DOHH2 (cell line): ENCODE data around the gene ZNF398.

Experiments used
- H3F3A ChIP-seq: fragments of 200-600 bp; sonication (generic), shearing (Covaris generic); 2 replicates; pipeline ENCODE4 v1.6.0; 2016; ENCODE audit warnings: antibody characterized with exemption, mild to moderate bottlenecking; ENCODE audit not compliant: control insufficient read depth, insufficient read depth
- H3K27ac ChIP-seq: fragments of 200-600 bp; sonication (generic); 2 replicates; pipeline ENCODE4 v1.5.1; 2014; ENCODE audit warnings: low read depth, mild to moderate bottlenecking, low read length, moderate library complexity
- H3K27me3 ChIP-seq: fragments of 200-600 bp; sonication (generic); 2 replicates; pipeline ENCODE4 v1.6.1; 2014; ENCODE audit warnings: mild to moderate bottlenecking, low read length, mixed read lengths; ENCODE audit not compliant: control insufficient read depth
- H3K36me3 ChIP-seq: fragments of 200-600 bp; sonication (generic); 2 replicates; pipeline ENCODE4 v1.6.1; 2014; ENCODE audit warnings: mild to moderate bottlenecking, low read length, moderate library complexity, mixed read lengths; ENCODE audit not compliant: control insufficient read depth
- H3K4me1 ChIP-seq: fragments of 200-600 bp; sonication (generic); 2 replicates; pipeline ENCODE4 v1.6.1; 2014; ENCODE audit warnings: mild to moderate bottlenecking, low read length, mixed read lengths; ENCODE audit not compliant: control insufficient read depth
- H3K4me2 ChIP-seq: fragments of 200-600 bp; sonication (generic); 2 replicates; pipeline ENCODE4 v1.6.0; 2014; ENCODE audit warnings: mild to moderate bottlenecking, low read length, moderate library complexity
- H3K4me3 ChIP-seq: fragments of 200-600 bp; sonication (generic); 2 replicates; pipeline ENCODE4 v1.5.1; 2014; ENCODE audit warnings: mild to moderate bottlenecking, low read length, mixed read lengths
- H3K79me2 ChIP-seq: fragments of 200-600 bp; sonication (generic); 2 replicates; pipeline ENCODE4 v1.6.1; 2014; ENCODE audit warnings: mild to moderate bottlenecking, low read length, mixed read lengths; ENCODE audit not compliant: control insufficient read depth
- H3K9me2 ChIP-seq: fragments of 200-600 bp; sonication (generic); replicated peaks from 2 replicates; pipeline ENCODE4 v1.6.1; 2014; ENCODE audit warnings: mild to moderate bottlenecking, low read length, mixed read lengths; ENCODE audit not compliant: control insufficient read depth
- H3K9me3 ChIP-seq: fragments of 200-600 bp; sonication (generic); 2 replicates; pipeline ENCODE4 v1.6.1; 2014; ENCODE audit warnings: antibody characterized with exemption, low read length, mixed read lengths; ENCODE audit not compliant: control insufficient read depth, insufficient read depth
- H4K20me1 ChIP-seq: fragments of 200-600 bp; sonication (generic); 2 replicates; pipeline ENCODE4 v1.6.0; 2014; ENCODE audit warnings: low read depth, mild to moderate bottlenecking, antibody characterized with exemption, low read length, moderate library complexity; ENCODE audit not compliant: control insufficient read depth, insufficient read depth
- EZH2phosphoT487 ChIP-seq: fragments of 200-600 bp; sonication (generic); IDR thresholded peaks from 2 replicates; pipeline ENCODE4 v1.6.1; 2017; ENCODE audit warnings: borderline replicate concordance, mild to moderate bottlenecking, antibody characterized with exemption, low read length, moderate library complexity, mixed read lengths
- TF ChIP-seq, protein P1 (sequence below): fragments of 200-600 bp; sonication (generic); IDR thresholded peaks from one replicate; pipeline ENCODE4 v1.5.1; 2014; ENCODE audit warnings: antibody characterized with exemption, mild to moderate bottlenecking, low read depth, low read length; ENCODE audit not compliant: poor library complexity, severe bottlenecking

ZNF398 gene

DNA sequence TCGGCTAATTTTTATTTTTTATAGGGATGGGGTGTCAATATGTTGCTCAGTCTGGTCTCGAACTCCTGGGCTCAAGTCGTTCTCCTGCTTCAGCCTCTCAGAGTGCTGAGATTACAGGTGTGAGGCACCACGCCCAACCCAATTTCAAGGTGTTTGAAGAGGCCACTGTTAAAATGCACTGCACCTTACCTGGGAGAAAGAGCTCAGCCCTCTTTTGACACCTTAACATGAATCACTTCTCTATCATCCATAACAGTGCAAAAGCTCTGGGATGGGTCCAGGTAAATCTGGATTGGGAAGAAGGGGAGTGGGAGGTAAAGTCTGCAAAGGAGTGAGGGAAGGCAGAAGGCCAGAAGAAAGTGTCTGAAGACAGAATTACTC is 47.5 kb downstream of the ZNF398 start:
- H3K27me3 ChIP-seq, result 0 out of 2 replicates have a peak, but pooled peaks cover under 1% of the 10 kb centered on the region
- peak overlapping the region; percentile 93 for H3K4me2 ChIP-seq
- H3K36me3 ChIP-seq, result peaks cover 27% of the 10 kb centered on the region
- 0 out of 2 replicates have a peak overlapping the region, but pooled peaks have one; percentile 63 for H3K27ac ChIP-seq
- H3K4me3 ChIP-seq, result peak overlapping the region; percentile 93
- H4K20me1 ChIP-seq, result no peaks in the 10 kb centered on the region
- H3K9me2 ChIP-seq, result no peaks in the 10 kb centered on the region
- peaks cover 9% of the 10 kb centered on the region for H3F3A ChIP-seq
- TF ChIP-seq EZH2phosphoT487, result no peak
- TF ChIP-seq, protein P1, sequence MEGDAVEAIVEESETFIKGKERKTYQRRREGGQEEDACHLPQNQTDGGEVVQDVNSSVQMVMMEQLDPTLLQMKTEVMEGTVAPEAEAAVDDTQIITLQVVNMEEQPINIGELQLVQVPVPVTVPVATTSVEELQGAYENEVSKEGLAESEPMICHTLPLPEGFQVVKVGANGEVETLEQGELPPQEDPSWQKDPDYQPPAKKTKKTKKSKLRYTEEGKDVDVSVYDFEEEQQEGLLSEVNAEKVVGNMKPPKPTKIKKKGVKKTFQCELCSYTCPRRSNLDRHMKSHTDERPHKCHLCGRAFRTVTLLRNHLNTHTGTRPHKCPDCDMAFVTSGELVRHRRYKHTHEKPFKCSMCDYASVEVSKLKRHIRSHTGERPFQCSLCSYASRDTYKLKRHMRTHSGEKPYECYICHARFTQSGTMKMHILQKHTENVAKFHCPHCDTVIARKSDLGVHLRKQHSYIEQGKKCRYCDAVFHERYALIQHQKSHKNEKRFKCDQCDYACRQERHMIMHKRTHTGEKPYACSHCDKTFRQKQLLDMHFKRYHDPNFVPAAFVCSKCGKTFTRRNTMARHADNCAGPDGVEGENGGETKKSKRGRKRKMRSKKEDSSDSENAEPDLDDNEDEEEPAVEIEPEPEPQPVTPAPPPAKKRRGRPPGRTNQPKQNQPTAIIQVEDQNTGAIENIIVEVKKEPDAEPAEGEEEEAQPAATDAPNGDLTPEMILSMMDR, result no peak
- peaks cover 31% of the 10 kb centered on the region for H3K4me1 ChIP-seq
- H3K79me2 ChIP-seq, result peaks cover 48% of the 10 kb centered on the region
- H3K9me3 ChIP-seq, result no peaks in the 10 kb centered on the region

DNA sequence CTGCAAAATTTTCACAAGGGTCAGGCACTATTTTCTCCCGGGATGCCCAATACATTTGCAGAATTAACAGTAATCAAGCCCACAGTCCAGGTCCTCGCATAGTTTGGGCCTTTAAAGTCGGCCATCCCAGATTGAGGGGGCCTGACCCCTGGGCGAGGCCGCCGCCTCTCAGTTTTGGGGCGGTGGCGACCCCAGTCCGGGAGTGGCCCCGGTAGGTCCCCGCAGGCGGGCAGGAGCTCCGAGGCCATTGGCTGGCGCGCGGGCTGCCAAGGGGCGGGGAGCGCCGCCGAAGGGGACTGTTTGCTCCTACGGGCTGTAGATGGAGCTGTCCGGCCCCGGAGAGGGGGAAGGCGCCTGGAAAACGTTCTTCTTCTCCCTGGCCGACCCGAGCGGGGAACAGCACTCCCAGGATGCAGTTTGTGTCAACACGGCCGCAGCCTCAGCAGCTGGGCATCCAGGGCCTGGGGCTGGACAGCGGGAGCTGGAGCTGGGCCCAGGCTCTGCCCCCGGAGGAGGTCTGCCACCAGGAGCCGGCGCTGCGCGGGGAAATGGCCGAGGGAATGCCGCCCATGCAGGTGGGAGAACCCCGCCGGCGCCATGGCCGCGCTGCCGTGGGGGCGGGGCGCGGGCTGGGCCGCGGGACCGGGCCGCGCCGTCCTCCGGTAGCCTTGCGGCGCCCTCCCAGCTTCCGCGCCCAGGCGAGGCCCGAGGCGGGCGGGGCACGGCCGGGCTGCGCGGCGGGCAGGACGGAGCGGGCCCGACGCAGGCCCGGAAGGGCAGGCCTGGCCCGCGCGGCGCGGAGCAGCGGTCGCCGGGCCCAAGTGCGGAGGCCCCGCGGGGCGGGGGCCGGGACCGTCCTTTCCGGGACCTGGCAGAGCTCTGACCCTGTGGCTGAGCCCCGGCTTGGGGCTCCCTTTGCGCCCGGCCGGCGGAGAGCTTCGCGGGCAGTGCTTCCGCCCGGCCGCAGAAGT is 48.2 kb downstream of the ZNF398 start, which contains the start of gene ZNF282:
Gene ZNF282, plus strand, starts transcription at position 367 of the 971 bp plus-strand sequence. Its CDS starts 44 bp downstream, at position 411.
- TF ChIP-seq, protein P1, result peak; percentile 81
- no peak for TF ChIP-seq EZH2phosphoT487
- no peaks in the 10 kb centered on the region for H3K27me3 ChIP-seq
- peaks cover 53% of the 10 kb centered on the region for H3K79me2 ChIP-seq

DNA sequence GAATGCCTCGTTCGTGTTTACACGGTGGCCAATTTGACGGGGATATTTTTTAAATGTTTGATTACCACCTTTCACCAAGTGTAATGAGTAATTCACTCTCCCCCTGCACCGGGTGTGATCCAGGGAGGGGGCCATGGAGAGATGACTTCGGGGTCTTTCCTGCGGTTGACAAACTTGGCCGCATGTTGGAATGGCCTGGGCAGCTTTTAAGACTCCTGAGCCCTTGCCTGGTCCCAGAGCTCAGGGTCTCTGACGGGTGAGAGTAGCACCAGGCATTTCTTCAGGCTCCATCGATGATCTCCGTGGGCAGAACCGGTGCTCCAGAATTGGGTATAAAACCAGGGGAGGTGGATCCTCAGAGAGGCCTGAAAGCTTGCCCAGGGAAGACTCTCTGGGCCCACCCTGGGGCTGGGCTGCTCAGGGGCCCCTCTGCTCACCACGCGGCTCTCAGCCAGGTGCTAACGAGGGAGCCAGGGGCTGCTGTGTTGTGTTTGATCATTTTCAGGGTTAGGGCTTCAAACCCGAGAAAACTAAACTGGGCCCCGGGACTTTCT is 49.0 kb downstream of the ZNF398 start:
- Histone ChIP-seq H3K9me3 (no peaks in the 10 kb centered on the region), H3K27me3 (no peaks in the 10 kb centered on the region), H3K4me3 (peak overlapping the region; percentile 93), H3K36me3 (peaks cover 40% of the 10 kb centered on the region), H3K27ac (peak overlapping the region; percentile 16; the same call in 1 of the 2 replicates), H4K20me1 (no peaks in the 10 kb centered on the region), H3F3A (peaks cover 7% of the 10 kb centered on the region), H3K79me2 (peaks cover 59% of the 10 kb centered on the region), H3K9me2 (no peaks in the 10 kb centered on the region), H3K4me2 (peak overlapping the region; percentile 82), H3K4me1 (peaks cover 24% of the 10 kb centered on the region)
- no peak for TF ChIP-seq EZH2phosphoT487
- TF ChIP-seq, protein P1, result no peak

More for the DNA sequence above, 48.2 kb downstream of the ZNF398 start, which contains the start of gene ZNF282:
- peak within 1 kb of the TSS; percentile 63 for H3K27ac ChIP-seq
- peak within 1 kb of the TSS; percentile 93 for H3K4me3 ChIP-seq
- H4K20me1 ChIP-seq, result no peaks in the 10 kb centered on the region
- peaks cover 30% of the 10 kb centered on the region for H3K4me1 ChIP-seq
- H3K36me3 ChIP-seq, result peaks cover 32% of the 10 kb centered on the region
- H3F3A ChIP-seq, result peaks cover 7% of the 10 kb centered on the region
- peak within 1 kb of the TSS; percentile 93 for H3K4me2 ChIP-seq
- H3K9me3 ChIP-seq, result no peaks in the 10 kb centered on the region
- H3K9me2 ChIP-seq, result no peaks in the 10 kb centered on the region
